LHCN-M2 (cell line): Measurements from ENCODE around the gene NFKBIE. TPM values are rescaled to one million over a fixed set of nuclear protein-coding genes. Genes with fewer than 3 reads are reported as not detected.
"Not testable (repeated sequence)": the region's sequence is repeated elsewhere in the genome, so short reads cannot be mapped to it uniquely, and the experiment has no call there.

Experiments
- DNase-seq: peaks from one replicate; pipeline ENCODE4 v3.0.0-alpha.2; 2012; ENCODE audit warnings: low read depth
- total RNA-seq: library from RNA; depleted of rRNA; stranded (reverse); fragments of >200 nt; gene quantifications from 2 replicates; pipeline ENCODE4 v1.2.3, GENCODE V29; 2014

The NFKBIE gene
- total RNA-seq, 1 experiment from 2014 or later, result 8.6 TPM

GRCh38 chr6:44245912-44246662 lies 19.3 kb downstream of the NFKBIE start:
- peak; percentile 78 for DNase-seq

- no peak for DNase-seq
Measured at GRCh38 chr6:44245391-44245911, 19.9 kb downstream of the NFKBIE start.

GRCh38 chr6:44243345-44243744 lies 22.0 kb downstream of the NFKBIE start:
- no peak for DNase-seq

GRCh38 chr6:44238687-44239350 lies 26.5 kb downstream of the NFKBIE start:
- no peak for DNase-seq

- peak; percentile 62 for DNase-seq
Measured at GRCh38 chr6:44237813-44238433, 27.4 kb downstream of the NFKBIE start.

- DNase-seq, result peak; percentile 99
Measured at GRCh38 chr6:44237021-44237812, 28.1 kb downstream of the NFKBIE start.

GRCh38 chr6:44235891-44236516 lies 29.3 kb downstream of the NFKBIE start:
- DNase-seq, result no peak

GRCh38 chr6:44235269-44235668 lies 30.1 kb downstream of the NFKBIE start:
- DNase-seq, result no peak

GRCh38 chr6:44234101-44235025 lies 31.0 kb downstream of the NFKBIE start:
- DNase-seq, result peak; percentile 73

GRCh38 chr6:44233567-44234100 lies 31.7 kb downstream of the NFKBIE start:
- DNase-seq, result no peak

GRCh38 chr6:44232676-44233566 lies 32.4 kb downstream of the NFKBIE start:
- no peak for DNase-seq

GRCh38 chr6:44231426-44231825 lies 33.9 kb downstream of the NFKBIE start:
- not testable (repeated sequence) for DNase-seq

GRCh38 chr6:44230034-44230675 lies 35.2 kb downstream of the NFKBIE start:
- DNase-seq, result no peak

- DNase-seq, result no peak
Measured at GRCh38 chr6:44229376-44230033, 35.8 kb downstream of the NFKBIE start.

GRCh38 chr6:44228836-44229235 lies 36.5 kb downstream of the NFKBIE start:
- DNase-seq, result no peak

GRCh38 chr6:44228433-44228832 lies 36.9 kb downstream of the NFKBIE start:
- no peak for DNase-seq

GRCh38 chr6:44228031-44228430 lies 37.3 kb downstream of the NFKBIE start:
- no peak for DNase-seq
